ENCODE results near the gene MAEA. TPM values are rescaled to one million over a fixed set of nuclear protein-coding genes. Genes with fewer than 3 reads are reported as not detected.

Gene MAEA
- total and polyA plus RNA-seq, 2 of the 8 experiments (the other 6 are each of a cell fraction or from before 2014, with no cell fraction given) = 75.8 to 133 TPM

DNA sequence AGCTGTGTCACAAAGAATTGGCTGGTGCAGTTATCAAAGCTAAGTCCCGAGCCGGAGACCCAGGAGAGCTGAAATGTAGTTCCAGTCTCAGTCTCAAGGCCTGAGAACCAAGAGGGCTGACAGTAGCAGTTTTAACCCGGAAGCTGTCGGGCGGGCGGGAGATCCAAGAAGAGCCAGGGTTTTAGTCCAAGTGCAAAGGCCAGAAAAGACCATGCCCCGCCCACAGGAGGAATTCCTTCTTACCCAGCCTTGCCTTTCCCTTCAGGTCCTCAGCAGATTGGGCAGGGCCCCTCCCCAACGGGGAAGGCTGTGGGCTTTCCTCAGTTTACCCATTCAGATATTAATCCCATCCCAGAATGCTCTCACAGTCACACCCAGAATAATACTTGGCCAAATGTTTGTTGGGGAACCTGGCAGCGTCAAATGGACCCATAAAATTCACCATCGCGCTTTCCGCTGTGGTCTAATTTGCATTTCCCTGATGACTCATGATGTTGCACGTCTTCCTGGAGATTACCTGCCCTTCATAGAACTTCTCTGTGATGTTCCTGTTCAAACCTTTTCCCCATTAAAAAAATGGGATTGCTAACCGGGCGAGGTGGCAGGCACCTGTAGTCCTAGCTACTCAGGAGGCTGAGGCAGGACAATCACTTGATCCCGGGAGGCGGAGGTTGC lies 16.2 kb downstream of the MAEA start:
- Histone ChIP-seq H2BK5ac (ENCODE audit: low read depth, low read length) (no peak overlapping the region), H3K4me1 (replicated peaks in 1 of 4; ENCODE audit: control insufficient read depth in 3 of 4, insufficient read depth in 4 of 4, low read length in 3 of 4) (peaks cover 2 to 11% (median 3%) of the 10 kb centered on the region in 4 experiments; a peak in 4 of 7 replicates), H3K18ac (ENCODE audit: extremely low read depth, low read length) (no peak overlapping the region), H3K23ac (ENCODE audit: insufficient read length) (no peak overlapping the region), H3K27me3 (replicated peaks in 1 of 4; ENCODE audit: control insufficient read depth in 3 of 4, extremely low read depth in 1 of 4, insufficient read depth in 3 of 4, low read length in 3 of 4) (no peaks in the 10 kb centered on the region), H4K8ac (ENCODE audit: extremely low read depth, insufficient read depth, low read length) (no peak overlapping the region), H3K79me2 (ENCODE audit: control insufficient read depth in 1 of 2, insufficient read depth in 2 of 2, low read length in 2 of 2) (peaks cover 10 to 90% of the 10 kb centered on the region in 2 experiments; a peak in 3 of 4 replicates), H3K4me2 (ENCODE audit: insufficient read depth in 1 of 2, low read depth in 2 of 2, low read length in 2 of 2) (no peak overlapping the region), H3K9me3 (ENCODE audit: insufficient read depth in 2 of 2, low read depth in 1 of 2, low read length in 1 of 2) (no peaks in the 10 kb centered on the region), H4K20me1 (replicated peaks in 1 of 2; ENCODE audit: control insufficient read depth in 1 of 2, insufficient read depth in 2 of 2, low read length in 2 of 2) (peaks cover 18 to 36% of the 10 kb centered on the region in 2 experiments), H3K4ac (replicated peaks; ENCODE audit: insufficient read length, low read depth, low read length) (no peak overlapping the region), H2AK5ac (ENCODE audit: low read depth, low read length) (no peak overlapping the region), H4K5ac (ENCODE audit: insufficient read length, low read depth, low read length) (no peak overlapping the region), H3K9ac (replicated peaks in 1 of 4; ENCODE audit: extremely low read depth in 1 of 4, low read depth in 3 of 4, low read length in 3 of 4) (no peak overlapping the region), H2BK12ac (ENCODE audit: low read depth, low read length) (no peak overlapping the region), H3K36me3 (ENCODE audit: control insufficient read depth in 2 of 4, insufficient read depth in 4 of 4, low read length in 3 of 4) (no peaks in the 10 kb centered on the region), H2BK20ac (ENCODE audit: low read length) (no peak overlapping the region), H2AFZ (ENCODE audit: low read length) (no peak overlapping the region), H3K14ac (ENCODE audit: insufficient read length) (no peak overlapping the region), H3K27ac (ENCODE audit: low read depth, low read length) (no peak overlapping the region), H3K56ac (replicated peaks; ENCODE audit: insufficient read length, low read depth, low read length) (no peak overlapping the region), H3K4me3 (ENCODE audit: extremely low read depth in 1 of 4, insufficient read depth in 2 of 4, low read depth in 3 of 4, low read length in 4 of 4) (no peak overlapping the region), H2BK120ac (replicated peaks; ENCODE audit: low read depth, low read length) (no peak overlapping the region), H4K91ac (replicated peaks; ENCODE audit: insufficient read length, low read length) (no peak overlapping the region), H2BK15ac (ENCODE audit: low read length) (no peak overlapping the region), H3K79me1 (ENCODE audit: low read depth, low read length) (peaks cover 38% of the 10 kb centered on the region), H3K23me2 (ENCODE audit: low read depth, low read length) (peaks cover 3% of the 10 kb centered on the region; the same call in 1 of the 2 replicates)
- FAIRE-seq (no peak), DNase-seq (ENCODE audit: low read depth in 1 of 2, low spot score in 2 of 2) (no peak)
- CTCF ChIA-PET (ENCODE audit: partially characterized antibody) = no interaction called here
- WGBS, 2 experiments (ENCODE audit: extremely low coverage in 1 of 2, insufficient coverage in 1 of 2, insufficient read length in 1 of 2, insufficient replicate concordance in 2 of 2, low coverage in 1 of 2, low lambda C conversion rate in 2 of 2, missing lambda C conversion rate in 1 of 2) = 85% methylated on average over 17 of the region's 17 CpGs; no CpG with 5 or more reads in 1 of the 2 experiments
- TF ChIP-seq, protein P1, sequence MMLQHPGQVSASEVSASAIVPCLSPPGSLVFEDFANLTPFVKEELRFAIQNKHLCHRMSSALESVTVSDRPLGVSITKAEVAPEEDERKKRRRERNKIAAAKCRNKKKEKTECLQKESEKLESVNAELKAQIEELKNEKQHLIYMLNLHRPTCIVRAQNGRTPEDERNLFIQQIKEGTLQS (IDR thresholded peaks at IDR 0.05; ENCODE audit: insufficient read depth, low read depth, low read length) = no peak
- TF ChIP-seq PHF8 (conservative IDR thresholded peaks at IDR 0.05; ENCODE audit: low read depth, low read length) (no peak), CTBP2 (IDR thresholded peaks at IDR 0.05; ENCODE audit: borderline replicate concordance, insufficient read depth, insufficient read length, low read length) (no peak), RAD21 (IDR thresholded peaks at IDR 0.05 in 1 of 2, conservative IDR thresholded peaks at IDR 0.05 in 1 of 2; ENCODE audit: low read depth in 2 of 2, low read length in 2 of 2) (no peak), POLR2AphosphoS5 (IDR thresholded peaks at IDR 0.05; ENCODE audit: low read depth, low read length) (no peak), HDAC6 (IDR thresholded peaks at IDR 0.05; ENCODE audit: low read depth, low read length) (no peak), KDM5A (IDR thresholded peaks at IDR 0.05; ENCODE audit: low read length) (no peak), SRF (IDR thresholded peaks at IDR 0.05; ENCODE audit: low read depth, low read length) (no peak), TBP (IDR thresholded peaks at IDR 0.05; ENCODE audit: low read depth, low read length) (no peak), MAX (IDR thresholded peaks at IDR 0.05) (no peak)
- POLR2A ChIA-PET (ENCODE audit: partially characterized antibody) = interaction anchor here (1.4 kb wide), 1 partner anchor 16 kb away, joined by 9 read pairs; the partner anchor contains the start of gene MAEA

Measured in H1 (cell line).